HG02798 (cell line): ENCODE measurements around the gene SNX30.

Experiments
- ATAC-seq: cut with Tn5 transposase; IDR thresholded peaks from one replicate; pipeline ENCODE4 v1.9.1; 2021; ENCODE audit warnings: mild to moderate bottlenecking; ENCODE audit not compliant: unreplicated experiment, poor library complexity

SNX30 gene

GRCh38 chr9:112872019-112872418 lies 121.5 kb downstream of the SNX30 start:
- ATAC-seq, result no peak

DNA sequence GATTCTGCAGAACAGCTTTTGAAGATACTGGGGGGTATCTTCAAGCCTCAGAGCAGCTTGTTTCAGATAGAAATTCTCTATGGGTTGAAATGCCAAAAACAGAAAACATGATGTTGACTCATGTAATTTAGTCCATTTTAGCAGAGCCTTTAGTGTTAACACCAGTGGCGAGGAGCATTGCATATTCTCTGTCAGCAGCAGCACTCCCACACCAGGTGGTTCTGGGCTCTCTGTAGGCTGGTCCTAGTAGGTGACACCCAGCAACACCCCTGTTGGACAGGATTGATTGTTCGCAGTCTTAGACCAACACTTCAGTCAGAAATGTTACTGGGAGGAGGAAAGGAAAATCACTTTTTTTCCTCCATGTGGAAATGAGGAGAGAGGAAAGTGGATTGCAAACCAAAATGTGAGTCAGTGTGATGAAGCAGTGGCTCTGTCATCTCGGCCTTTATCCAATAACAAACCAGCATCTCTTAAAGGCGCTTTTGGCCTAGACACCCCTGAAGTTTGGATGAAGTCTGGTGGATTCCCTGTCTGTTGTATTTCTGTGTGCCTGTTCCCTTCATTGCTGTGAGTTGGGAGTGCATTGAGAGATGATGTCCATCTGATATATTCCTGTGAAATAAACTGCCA lies 123.3 kb downstream of the SNX30 start:
- no peak for ATAC-seq

GRCh38 chr9:112878752-112879151 lies 128.2 kb downstream of the SNX30 start:
- no peak for ATAC-seq

DNA sequence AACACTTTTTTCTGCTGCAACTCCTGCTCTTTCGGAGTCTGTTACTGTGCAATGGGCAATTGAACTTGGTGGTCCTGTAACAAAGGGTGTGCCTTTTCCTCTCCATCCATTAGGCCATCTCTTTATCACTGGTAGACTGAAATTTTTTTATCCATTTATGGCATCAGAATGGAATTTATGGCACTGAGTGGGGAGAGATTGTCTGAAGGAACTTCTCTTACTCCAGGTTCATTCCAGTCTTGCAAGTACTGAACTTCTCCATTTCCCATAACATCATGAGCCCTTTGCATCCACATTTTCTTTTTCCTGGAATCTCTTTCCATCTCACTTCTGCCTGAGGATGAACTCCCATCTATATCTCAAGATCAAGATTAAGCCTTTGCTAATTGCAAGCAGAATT lies 130.1 kb downstream of the SNX30 start:
- no peak for ATAC-seq

GRCh38 chr9:112881331-112881730 lies 130.8 kb downstream of the SNX30 start:
- no peak for ATAC-seq

- ATAC-seq, result no peak
Observed at GRCh38 chr9:112884101-112884500, 133.5 kb downstream of the SNX30 start.

DNA sequence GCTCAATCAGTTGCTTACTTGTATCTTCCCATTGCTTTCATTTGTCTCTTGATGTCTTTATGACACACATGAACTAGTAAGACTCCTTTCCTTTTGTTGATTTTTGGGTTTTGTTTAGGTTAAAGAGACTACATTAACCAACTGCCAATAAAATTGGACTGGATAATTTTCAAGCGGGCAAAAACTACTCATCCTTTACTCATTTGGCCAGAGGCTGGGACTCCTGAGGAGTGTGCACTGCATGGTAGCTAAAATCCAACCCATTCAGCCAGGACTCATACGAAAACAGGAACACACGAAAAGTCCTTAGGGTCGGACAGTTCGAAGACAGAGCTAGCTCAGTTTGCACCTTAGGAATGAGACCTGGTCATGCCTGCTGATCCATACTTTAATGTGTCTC lies 134.2 kb downstream of the SNX30 start:
- ATAC-seq, result no peak

- ATAC-seq, result no peak
Observed at GRCh38 chr9:112885324-112885723, 134.8 kb downstream of the SNX30 start.

- no peak for ATAC-seq
Observed at GRCh38 chr9:112886351-112886750, 135.8 kb downstream of the SNX30 start.

GRCh38 chr9:112887381-112887780 lies 136.8 kb downstream of the SNX30 start:
- ATAC-seq, result no peak

GRCh38 chr9:112890106-112891081 lies 139.8 kb downstream of the SNX30 start, which contains the start of gene SLC46A2:
Gene SLC46A2 (minus strand): TSS chr9:112890876. CDS start chr9:112890681, 195 bp downstream.
- ATAC-seq, result no peak

- no peak for ATAC-seq
Observed at GRCh38 chr9:112891521-112891920, 141.0 kb downstream of the SNX30 start.

- ATAC-seq, result no peak
Observed at GRCh38 chr9:112892981-112893380, 142.4 kb downstream of the SNX30 start.

DNA sequence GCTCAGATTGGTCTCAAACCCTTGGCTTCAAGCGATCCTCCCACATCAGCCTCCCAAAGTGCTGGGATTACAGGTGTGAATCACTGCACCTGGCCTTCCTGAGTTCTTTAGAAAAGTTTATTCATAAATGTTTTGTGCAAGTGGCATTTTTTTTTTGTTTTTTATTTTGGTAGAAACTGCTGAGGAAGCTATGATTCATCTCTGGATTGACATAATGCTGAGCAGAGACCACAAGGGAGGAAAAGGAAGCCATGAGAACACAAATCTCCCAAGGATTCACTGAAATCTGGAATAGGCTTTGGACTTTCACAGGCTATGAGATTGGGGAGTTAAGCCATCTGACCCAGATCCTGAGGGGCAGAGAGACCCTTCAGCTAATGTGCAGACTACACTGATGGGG lies 143.5 kb downstream of the SNX30 start:
- ATAC-seq, result no peak

GRCh38 chr9:112894699-112895098 lies 144.1 kb downstream of the SNX30 start:
- ATAC-seq, result no peak

GRCh38 chr9:112896131-112896530 lies 145.6 kb downstream of the SNX30 start:
- no peak for ATAC-seq

GRCh38 chr9:112898872-112899311 lies 148.3 kb downstream of the SNX30 start:
- ATAC-seq, result no peak

- ATAC-seq, result no peak
Observed at GRCh38 chr9:112900488-112900887, 149.9 kb downstream of the SNX30 start.

GRCh38 chr9:112900901-112901300 lies 150.3 kb downstream of the SNX30 start:
- no peak for ATAC-seq

DNA sequence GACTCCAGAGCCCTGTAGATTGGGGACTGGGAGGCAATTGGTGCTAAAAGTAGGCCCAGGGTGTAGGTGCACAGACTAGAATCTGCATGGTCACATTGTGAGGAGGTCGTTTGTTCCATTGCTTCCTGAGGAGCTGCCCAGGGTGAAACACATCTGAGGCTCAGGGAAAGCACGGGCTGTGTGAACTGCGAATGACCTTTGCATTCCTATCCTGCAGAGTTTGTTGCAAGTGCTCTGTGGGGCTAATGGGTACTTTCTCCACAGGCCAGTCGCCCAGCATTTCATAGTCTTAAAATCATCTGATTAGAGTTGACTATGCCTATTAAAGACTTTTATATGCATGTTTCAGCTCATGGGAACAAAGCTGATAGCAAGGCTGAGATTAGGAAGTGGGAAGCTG lies 154.5 kb downstream of the SNX30 start:
- ATAC-seq, result no peak

GRCh38 chr9:112911736-112912135 lies 161.2 kb downstream of the SNX30 start:
- ATAC-seq, result no peak
